Amniotic stem cell (primary cell): ENCODE results near the gene STAMBP.
"Not testable (repeated sequence)": the region's sequence is repeated elsewhere in the genome, so short reads cannot be mapped to it uniquely, and the experiment has no call there.

Source experiments
- DNase-seq: peaks from one replicate; lab custom pipeline; 2025; lab: John Stamatoyannopoulos, UW

Gene STAMBP

DNA sequence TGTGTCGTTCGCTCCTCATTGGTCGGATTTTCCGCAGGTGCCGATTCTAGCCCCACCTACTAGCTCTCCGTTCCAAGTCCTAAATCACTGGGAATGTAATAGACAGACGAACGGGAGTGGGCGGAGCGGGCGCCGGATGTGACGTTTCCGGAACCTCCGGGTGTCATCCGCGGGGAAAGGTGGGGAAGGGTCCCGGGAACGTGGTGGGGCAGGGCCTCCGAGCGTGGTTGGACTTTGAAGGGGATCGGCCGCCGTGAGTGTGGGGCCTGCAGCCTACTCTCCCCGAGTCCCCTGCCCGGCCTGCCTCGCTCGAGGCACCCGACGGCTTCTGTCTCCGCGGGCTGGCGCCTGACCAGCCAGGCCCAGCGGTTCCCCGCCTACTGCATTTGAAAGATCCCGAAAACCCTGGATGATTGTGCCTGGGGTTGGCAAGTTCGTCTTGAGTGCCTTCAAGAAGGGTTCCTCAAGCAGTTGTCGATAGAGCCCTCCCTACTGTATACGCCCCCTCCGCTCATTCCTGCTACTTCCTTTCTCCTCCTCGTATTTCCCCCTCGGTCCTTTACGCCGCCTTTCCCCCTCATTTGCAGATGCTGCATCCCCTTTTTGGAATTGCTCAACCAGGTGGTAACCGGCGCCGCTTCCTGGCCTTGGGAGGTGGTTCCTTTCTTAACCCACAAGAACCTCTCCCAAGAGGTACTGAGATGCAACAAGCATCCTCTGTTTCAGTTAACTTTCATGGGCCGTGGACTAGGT is at the start of gene STAMBP:
Gene STAMBP, plus strand, starts transcription at position 144 of the 753 bp plus-strand sequence. CDS start 1,896 bp downstream, outside the sequence.
- DNase-seq: peak; percentile 90

DNA sequence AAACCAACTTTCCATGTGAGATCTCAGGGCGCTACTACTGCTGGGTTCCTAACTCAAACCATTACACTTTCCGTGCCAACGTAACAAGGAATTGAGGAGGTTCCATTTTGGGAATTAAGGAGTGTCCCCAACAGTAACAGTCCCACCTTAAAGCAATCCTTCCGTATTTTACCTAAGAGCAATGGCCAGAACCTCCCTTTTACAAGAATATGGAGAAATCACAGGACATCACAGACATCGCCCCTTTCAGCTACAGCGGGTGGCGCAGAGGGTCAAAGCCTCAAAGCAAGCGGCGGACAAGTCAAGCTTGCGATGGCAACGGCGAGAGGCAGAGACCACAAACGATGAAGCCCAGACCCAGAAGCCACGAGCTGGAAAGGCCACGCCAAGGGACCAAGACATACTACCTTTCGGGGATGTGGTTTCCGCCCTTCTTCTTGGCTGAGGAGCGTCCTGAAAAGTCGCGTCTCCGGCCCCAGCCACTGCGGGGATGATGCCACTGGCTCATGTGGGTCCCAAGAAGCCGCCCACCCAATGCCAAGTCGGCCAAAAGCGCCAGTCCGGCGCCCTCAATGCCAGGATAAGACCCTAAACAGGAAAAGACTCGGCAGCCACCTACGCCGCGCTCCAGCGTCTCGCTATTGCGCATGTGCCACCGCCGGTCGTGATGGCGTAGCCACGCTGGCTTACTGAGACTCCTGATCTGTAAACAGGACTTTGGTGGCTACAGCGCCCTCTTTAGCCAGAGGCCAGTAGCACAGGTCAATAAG is 49.1 kb upstream of the STAMBP start, which contains the start of gene DUSP11:
Gene DUSP11, minus strand, starts transcription at position 637 of the 770 bp plus-strand sequence. Its CDS starts 129 bp downstream, at position 508.
- DNase-seq: peak; percentile 82

DNA sequence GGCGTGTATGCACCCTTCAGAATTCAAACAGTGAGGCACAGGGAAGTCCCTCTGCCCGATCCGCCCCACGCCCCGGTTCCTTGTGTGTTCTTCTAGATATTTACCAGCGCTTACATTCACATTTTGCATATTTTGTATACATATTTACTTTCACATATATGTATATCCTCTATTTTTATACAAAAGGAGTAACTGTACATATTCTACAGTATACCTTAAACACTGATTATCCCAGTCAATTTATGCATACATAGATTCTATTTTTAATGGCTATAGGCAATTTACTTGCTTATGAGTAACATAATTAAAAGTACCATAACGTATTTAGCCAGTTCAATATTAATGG is 48.6 kb upstream of the STAMBP start:
- DNase-seq: no peak

DNA sequence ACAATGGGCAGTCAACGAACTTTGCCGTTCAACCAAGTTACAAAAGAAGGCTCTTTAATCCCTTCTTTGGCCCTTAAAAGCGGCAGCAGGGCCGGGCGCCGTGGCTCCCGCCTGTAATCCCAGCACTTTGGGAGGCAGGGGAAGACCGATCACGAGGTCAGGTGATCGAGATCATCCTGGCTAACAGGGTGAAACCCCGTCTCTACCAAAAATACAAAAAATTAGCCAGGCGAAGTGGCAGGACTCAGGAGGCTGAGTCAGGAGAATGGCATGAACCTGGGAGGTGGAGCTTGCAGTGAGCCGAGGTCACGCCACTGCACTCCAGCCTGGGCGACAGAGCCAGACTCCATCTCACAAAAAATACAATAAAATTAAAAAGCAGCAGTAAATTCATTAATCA is 45.4 kb upstream of the STAMBP start:
- not testable (repeated sequence) for DNase-seq

DNA sequence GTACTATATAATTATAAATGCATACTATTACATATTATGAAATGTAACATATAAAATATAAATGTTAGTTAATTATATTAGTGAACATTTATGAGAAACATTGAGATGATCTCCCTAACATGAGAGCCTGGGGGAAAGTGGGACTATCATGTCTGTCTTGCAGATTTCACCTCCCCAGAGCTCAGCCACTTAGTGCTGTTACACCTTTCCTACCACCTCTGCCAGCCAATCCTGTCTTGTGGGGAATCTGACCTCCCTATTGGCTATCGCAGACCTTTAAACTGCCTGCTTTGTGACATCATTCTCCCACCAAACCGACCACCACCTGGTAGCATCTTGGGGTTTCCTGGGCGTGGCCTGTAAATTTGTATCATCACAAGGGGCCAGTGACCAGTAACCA is 44.9 kb upstream of the STAMBP start, which contains the start of gene C2orf78:
Gene C2orf78, plus strand, starts transcription at position 301 of the 400 bp plus-strand sequence. CDS start 127 bp downstream, outside the sequence.
- DNase-seq: not testable (repeated sequence)

DNA sequence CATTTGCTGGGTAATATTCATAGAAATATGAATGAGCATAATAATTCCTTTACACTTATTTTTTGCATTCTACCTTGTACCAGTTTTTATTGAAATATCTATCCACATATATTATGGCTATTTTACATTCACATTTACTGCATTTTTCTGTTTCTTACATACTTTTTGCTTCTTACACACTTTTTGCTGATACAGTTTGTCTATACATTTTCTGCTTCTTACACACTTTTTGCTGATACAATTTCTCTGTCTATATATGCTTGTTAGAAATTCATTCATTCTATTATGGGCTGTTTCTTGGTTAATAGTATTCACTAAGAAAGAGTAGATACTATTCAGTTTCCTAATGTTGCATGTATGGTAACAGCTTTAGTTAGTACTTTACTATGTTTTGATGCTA is 16.9 kb upstream of the STAMBP start:
- DNase-seq: no peak

DNA sequence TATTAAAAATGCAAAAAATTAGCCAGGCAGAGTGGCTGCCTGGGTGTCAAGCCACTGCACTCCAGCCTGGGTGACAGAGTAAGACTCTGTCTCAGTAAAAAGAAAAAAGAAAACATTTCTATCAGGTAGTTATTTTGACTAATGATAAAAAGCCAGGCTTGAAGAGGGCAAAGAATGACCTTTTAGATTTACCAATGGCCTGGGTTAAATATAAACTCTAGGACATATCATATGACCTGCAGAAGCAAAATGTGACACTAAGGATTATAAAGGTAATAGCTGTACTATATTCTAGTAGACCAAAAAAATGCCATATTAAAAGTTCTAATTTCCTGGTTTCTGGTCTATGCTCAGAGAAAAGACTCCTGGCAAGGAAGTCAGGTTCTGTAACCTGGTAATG is 16.1 kb upstream of the STAMBP start:
- DNase-seq: no peak

DNA sequence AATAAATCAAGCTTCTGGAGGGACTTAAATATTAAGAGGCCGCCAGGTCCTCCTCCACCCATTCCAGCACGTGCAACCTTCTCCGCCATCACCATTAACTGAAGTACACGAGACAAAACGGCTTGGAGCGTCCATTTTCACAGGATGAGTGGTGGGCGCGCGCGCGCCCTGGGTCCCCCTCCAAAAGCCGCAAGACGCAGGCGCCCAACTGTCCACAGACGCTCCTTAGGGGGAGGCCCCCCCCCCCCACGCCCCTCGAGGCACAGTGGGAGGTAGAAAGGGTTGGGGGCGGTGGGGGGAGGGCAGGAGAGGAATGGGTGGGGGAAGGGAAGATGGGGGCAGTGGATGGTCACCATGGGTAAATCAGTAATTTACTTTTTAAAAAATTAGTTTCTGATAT is 10.5 kb upstream of the STAMBP start:
- no peak for DNase-seq

DNA sequence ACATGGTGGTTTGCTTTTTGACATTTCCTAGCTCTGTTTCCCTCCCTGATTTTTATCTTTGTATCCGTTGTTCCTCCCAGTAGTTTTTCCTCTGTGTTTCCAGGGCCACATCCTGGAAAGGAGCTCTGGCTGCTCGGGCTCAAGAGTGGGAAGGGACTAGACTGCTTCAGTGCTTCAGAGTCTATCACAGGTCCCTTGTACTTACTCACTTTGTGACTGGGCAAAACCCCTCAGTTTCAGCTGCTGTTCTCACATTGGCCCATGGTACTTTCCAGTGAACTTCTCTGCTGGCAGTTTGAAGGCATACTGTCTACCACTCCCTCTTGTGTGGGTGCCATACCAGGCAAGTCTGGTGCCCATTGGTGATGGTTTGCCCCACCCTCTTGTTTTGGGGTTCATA is 7.5 kb upstream of the STAMBP start:
- DNase-seq: no peak

DNA sequence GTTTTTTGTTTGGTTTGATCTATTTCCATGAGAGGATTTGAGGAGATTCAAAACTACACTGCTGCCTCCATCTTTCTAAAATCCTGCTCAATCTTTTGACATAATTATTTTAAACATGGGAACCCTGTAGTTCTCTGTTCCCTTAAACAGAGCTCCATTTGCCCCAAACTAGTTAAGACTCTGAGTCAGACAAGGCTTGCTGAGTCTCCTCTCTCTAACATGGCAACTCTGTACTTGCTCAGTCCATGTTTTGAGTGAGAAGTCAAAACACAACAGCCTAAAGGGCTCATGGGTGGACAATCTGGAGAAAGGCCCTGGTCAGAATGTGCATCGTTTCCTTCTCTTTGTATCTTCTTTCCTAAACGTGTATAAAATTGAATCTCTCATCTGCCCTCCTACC is 7.1 kb upstream of the STAMBP start:
- no peak for DNase-seq

DNA sequence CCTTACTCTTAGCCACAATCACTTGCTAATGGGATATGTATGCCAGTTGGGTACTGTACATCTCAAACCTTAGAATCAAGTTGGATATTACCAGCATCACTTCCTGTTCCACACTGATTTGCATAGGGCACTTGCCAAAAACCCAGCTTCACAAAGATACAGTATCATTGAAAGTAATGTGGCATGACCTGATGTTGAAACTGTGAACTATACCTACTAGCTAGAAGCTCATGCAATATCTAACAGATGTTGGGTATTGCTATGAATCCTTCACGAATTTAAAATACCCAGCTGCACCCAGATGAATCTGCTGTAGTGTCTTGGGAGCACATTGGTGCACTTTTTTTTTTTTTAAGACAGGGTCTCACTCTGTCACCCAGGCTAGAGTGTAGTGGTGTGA is 6.5 kb upstream of the STAMBP start:
- DNase-seq: no peak

DNA sequence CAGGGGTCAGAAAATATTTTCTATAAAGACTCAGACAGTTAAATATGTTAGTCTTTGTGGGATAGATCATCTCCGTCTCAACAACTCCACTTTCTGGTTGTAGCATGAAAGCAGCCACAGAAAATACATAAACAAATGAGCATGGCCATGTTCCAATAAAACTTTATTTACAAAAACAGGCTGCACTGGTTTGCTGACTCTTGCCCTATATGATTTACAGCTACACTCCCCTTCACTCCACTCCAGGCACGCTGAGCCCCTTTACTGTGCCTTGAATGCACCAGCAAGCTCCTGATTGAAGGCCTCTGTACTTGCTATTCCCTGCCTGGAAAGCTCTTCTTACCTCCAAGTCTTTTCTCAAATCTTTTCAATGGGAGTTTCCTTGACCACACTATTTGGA is 5.8 kb upstream of the STAMBP start:
- DNase-seq: no peak

DNA sequence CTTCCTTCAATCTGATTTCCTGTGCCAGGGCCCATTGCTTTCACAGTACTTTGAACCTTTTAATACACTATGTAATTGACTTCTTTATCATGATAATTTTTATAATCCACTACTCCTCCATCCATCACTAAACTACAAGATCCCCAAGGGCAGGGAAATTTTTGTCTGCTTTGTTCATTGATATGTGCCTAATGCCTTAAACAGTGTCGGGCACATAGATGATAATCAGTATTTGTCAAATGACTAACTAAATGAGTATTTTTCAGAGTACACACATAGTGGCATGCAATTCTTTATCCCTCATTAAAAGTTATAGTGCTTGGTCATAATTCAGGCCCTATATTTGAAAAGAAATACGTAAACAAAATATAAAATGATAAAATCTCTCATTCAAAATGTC is 5.3 kb upstream of the STAMBP start:
- no peak for DNase-seq

DNA sequence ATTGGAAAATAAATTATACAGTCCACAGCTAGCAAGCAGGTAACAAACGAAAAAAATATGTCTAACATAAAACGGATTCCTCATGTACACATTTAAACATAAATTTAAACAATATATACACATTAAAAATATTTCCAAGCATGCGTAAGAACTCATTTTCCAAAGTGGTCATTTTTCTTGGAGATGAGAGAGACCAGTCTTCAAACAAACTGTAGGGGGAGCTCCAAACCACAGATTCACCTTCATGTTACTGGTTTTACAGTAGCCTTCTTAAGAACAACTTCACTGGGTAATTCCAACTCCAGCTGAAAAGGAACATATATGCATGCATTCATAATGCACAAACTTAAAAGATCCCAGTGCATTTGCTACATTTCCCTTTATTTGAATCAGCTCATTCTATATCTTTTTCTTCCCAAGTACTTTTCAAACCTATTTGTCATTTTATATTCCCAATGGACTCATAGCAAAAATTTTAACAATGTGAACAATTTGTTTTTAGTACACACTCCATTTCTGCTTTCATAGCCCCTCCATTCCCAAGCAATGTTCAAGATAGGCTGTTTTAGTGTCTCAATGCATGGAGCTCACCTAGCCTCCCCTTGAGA is 4.7 kb upstream of the STAMBP start:
- DNase-seq: peak; percentile 82

DNA sequence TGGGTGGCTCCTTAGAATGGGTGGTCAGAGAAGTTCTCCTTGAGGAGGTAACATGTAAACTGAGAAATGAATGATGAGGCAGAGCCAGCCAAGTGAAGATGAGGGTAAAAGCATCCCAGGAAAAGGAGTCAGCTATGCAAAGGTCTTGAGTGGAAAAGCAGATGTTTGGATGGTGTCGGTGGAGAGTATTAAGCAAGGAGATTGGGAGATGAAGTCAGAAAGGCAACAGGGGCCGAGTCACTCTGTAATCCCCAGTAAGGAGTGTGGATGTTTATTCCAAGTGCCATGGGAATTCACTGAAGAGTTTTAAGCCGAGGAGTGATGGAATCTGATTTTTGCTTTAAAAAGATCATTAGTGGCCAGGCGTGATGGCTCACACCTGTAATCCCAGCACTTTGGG is 3.4 kb upstream of the STAMBP start:
- no peak for DNase-seq

DNA sequence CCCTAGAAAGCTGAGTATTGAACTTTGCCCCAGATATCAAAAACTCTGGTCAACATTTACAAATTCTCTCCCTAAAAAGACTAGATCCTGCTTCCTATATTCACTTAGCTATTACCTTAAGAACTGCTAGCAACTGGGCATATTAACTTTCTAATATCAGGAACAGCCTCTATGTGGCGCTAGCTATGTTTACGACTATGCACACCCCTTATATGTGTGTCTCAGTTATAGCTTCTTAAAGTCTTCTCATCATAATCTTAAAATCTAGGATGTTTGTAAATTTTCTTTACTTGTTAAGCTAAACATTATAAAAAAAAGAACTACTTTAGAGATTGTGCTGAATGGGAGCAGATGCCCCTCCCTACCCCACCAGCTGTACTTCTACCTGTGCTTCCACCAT is 1.7 kb upstream of the STAMBP start:
- no peak for DNase-seq

DNA sequence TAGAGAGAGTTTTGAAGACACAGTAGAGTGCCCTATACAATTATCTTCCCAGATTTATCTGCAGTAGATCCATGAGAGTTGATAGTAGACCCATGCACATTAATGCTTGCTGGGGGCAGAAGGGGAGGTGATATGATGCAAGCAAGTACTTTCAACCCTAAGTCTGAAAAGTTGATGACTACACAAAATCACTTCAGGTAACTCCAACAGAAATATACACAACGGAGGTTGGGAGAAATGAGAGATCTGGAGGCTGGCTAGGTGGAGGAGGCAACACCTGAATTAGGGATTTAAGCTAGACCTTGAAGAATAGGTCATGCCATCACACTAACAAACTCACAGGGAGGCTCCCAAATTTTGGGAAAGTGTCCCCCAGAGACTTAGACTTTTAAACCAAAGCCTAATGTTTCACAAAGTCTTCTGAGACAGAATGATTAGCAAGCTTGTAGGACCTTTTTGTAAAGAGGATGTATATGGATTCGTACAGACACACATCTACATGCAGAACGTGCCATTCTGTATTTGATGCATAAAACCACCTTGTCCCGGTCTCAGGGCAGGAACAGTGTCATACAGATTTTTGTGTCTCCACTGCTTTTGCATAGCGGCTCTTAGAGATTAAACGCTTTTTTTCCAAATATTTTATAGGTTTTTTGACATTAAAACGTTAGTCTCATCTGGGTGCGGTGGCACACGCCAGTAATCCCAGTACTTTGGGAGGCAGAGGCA is 937 bp upstream of the STAMBP start:
- no peak for DNase-seq

DNA sequence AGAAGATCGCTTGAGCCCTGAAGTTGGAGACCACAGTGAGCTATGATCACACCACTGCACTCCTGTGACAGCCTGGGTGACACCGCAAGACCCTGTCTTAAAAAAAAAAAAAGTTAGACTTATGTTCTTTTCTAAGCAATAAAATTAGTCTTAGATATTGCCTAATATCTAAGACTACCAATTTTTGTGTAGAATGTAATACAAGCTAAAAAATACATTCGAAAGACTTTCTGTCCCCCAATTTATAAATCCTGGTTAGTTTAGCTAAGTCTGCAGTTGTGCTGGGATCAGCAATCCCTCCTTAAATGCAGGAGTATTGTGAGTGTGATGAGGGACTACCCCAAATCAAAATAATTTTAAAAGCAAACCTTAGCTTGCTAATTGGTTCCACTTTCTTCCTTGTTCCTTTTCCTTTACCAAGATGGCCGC is 358 bp upstream of the STAMBP start:
- DNase-seq: no peak

DNA sequence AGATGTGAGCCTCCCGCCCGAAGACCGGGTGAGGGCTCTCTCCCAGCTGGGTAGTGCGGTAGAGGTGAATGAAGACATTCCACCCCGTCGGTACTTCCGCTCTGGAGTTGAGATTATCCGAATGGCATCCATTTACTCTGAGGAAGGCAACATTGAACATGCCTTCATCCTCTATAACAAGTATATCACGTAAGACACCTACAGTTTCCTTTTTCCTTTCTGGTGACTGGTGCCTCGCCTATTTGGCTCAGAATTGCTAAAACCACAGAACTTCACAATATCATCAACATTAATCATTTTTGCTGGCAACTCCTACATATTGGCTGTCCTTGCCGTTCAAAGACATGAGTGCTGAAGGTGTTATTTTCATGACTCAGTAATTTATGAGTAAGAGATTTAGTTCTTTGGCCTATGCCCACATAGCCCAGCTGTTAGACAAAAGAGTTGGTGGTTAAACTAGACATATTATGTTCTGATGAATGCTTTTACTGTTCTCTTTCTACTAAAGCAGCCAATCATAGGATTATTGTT is 2.2 kb downstream of the STAMBP start:
- DNase-seq: no peak

DNA sequence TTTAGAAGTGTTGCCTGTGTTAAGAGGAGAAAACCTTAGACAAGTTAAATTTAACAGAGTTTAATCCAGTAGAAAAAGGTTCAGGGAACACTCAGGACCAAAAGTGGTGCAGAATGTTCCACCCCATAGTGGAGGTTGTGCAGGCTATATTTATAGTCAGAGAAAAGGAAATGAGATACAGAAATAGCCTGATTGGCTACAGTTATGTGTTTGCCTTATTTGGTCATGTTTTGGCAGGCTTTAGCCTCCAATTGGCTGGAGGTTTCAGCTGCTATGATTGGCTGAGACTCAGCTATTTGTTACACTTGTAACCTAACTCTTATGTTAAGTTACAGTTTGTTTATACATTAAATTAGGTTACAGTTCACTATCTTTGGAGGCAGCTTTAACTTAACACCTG is 4.2 kb downstream of the STAMBP start:
- DNase-seq: no peak

DNA sequence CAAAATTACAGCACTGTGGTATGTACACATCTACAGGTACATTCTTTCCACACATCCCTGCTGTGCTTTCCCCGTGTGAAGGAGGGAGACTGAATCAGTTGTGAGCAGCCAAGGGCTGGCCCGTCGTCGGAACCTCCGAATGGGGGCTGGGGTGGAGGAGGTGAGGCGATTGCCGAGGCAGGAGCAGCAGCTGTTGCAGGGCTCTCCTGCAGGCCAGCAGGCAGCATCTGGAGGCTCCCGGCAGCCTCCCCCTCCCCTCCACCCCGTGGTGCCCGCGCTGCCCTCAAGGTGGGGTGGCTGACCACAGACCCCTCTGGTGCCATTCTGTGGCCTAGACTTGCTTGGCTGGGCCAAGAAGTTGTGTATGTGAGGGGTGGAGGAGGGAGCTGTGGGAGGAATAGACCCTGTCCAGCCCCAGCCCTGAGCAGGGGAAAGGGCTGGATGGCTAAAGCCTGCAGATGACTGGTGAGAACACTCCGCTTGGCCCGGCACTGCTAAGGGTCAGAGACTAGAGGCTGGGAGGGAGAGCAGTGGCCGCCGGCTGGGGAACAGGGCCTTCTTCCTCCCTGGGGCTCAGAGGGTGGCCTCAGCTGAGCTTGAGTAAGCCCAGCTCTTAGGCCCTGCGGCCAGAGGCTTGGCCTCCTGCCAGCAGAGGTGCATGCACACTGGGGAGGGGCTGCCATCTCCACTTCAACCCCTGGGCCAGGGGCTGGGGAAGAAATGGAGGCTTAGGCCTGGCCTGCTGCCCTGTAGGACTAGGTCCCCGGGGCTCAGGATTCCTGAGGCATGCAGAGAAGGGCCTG is 7.6 kb downstream of the STAMBP start:
- no peak for DNase-seq
